Measurements from ENCODE around the gene TMEM121.
"Not testable (repeated sequence)": the region's sequence is repeated elsewhere in the genome, so short reads cannot be mapped to it uniquely, and the experiment has no call there.

Gene TMEM121

DNA sequence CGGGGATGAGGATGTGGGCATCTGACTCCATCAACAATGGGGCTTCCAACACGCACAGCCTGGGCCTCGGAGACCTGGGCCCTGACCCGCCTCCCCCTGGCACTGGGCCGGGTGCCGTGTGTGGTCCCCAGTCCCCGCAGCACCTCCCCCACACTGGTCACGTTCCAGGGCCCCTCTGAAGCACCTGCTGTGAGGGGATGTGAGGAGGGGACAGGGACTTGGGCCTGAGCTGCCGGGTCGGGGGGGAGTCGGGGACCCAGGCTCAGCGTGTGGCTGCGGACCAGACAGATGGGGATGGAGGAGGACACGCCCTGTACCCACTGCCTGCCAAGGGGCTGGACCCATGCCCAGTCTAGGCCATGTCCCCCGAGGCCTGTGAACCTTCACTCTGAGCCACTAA, 45.7 kb downstream of the TMEM121 start:
- H3K9me3 ChIP-seq (ENCODE audit: low read length); H3K4me1 ChIP-seq (ENCODE audit: insufficient read depth, low read length); H3K36me3 ChIP-seq (ENCODE audit: insufficient read depth, low read length); H3K27me3 ChIP-seq (ENCODE audit: control insufficient read depth in 1 of 2, insufficient read depth in 2 of 2, low read length in 2 of 2); H3K4me3 ChIP-seq (ENCODE audit: low read depth in 1 of 2, low read length in 2 of 2); H3K27ac ChIP-seq (ENCODE audit: low read depth, low read length); H3K9ac ChIP-seq (ENCODE audit: low read length): not testable (repeated sequence)

- not testable (repeated sequence) for H3K4me1 ChIP-seq (ENCODE audit: insufficient read depth, low read length); H3K27ac ChIP-seq (ENCODE audit: low read depth, low read length); H3K4me3 ChIP-seq (ENCODE audit: low read depth in 1 of 2, low read length in 2 of 2); H3K9ac ChIP-seq (ENCODE audit: low read length); H3K9me3 ChIP-seq (ENCODE audit: low read length); H3K36me3 ChIP-seq (ENCODE audit: insufficient read depth, low read length); H3K27me3 ChIP-seq (ENCODE audit: control insufficient read depth in 1 of 2, insufficient read depth in 2 of 2, low read length in 2 of 2)
Observed at GRCh38 chr14:105573841-105574240, 47.5 kb downstream of the TMEM121 start.

DNA sequence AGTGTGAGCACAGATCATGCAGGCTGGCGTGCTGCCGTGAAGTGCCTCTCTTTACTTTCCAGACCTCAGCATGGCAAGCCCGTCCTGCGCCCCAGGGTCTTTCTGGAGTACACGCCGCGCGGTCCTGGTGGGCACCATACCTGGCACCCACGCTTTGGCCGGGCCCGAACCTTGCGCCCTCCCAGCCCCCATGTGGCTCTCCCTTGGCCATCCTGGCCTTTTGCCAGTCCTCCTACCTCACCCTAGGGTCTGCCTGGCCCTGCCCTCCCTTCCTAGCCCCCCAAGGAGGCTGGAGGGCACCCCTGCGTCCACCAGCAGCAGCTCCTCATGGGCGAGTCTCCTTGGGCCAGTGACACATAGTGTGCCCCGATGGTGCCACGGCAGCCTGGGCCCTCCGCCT, 48.0 kb downstream of the TMEM121 start:
- H3K36me3 ChIP-seq (ENCODE audit: insufficient read depth, low read length); H3K9ac ChIP-seq (ENCODE audit: low read length); H3K9me3 ChIP-seq (ENCODE audit: low read length): not testable (repeated sequence)

GRCh38 chr14:105575016-105575700, 48.8 kb downstream of the TMEM121 start:
- not testable (repeated sequence) for H3K4me1 ChIP-seq (ENCODE audit: insufficient read depth, low read length); H3K9me3 ChIP-seq (ENCODE audit: low read length)

More for the DNA sequence above, 48.0 kb downstream of the TMEM121 start:
- not testable (repeated sequence) for H3K4me1 ChIP-seq (ENCODE audit: insufficient read depth, low read length); H3K4me3 ChIP-seq (ENCODE audit: low read depth in 1 of 2, low read length in 2 of 2); H3K27ac ChIP-seq (ENCODE audit: low read depth, low read length); H3K27me3 ChIP-seq (ENCODE audit: control insufficient read depth in 1 of 2, insufficient read depth in 2 of 2, low read length in 2 of 2)

GRCh38 chr14:105576525-105577088, 50.2 kb downstream of the TMEM121 start:
- Histone ChIP-seq H3K9ac (ENCODE audit: low read length) (no peak overlapping the region), H3K36me3 (ENCODE audit: insufficient read depth, low read length) (no peaks in the 10 kb centered on the region), H3K4me3 (ENCODE audit: low read depth in 1 of 2, low read length in 2 of 2) (no peak overlapping the region), H3K27ac (ENCODE audit: low read depth, low read length) (no peak overlapping the region), H3K9me3 (ENCODE audit: low read length) (no peaks in the 10 kb centered on the region), H3K27me3 (ENCODE audit: control insufficient read depth in 1 of 2, insufficient read depth in 2 of 2, low read length in 2 of 2) (no peaks in the 10 kb centered on the region), H3K4me1 (ENCODE audit: insufficient read depth, low read length) (no peaks in the 10 kb centered on the region)

More at GRCh38 chr14:105575016-105575700, 48.8 kb downstream of the TMEM121 start:
- not testable (repeated sequence) for H3K9ac ChIP-seq (ENCODE audit: low read length); H3K4me3 ChIP-seq (ENCODE audit: low read depth in 1 of 2, low read length in 2 of 2); H3K36me3 ChIP-seq (ENCODE audit: insufficient read depth, low read length); H3K27ac ChIP-seq (ENCODE audit: low read depth, low read length); H3K27me3 ChIP-seq (ENCODE audit: control insufficient read depth in 1 of 2, insufficient read depth in 2 of 2, low read length in 2 of 2)

GRCh38 chr14:105577314-105577861, 51.0 kb downstream of the TMEM121 start:
- Histone ChIP-seq H3K4me1 (ENCODE audit: insufficient read depth, low read length) (no peaks in the 10 kb centered on the region), H3K36me3 (ENCODE audit: insufficient read depth, low read length) (no peaks in the 10 kb centered on the region), H3K27ac (ENCODE audit: low read depth, low read length) (no peak overlapping the region), H3K9me3 (ENCODE audit: low read length) (no peaks in the 10 kb centered on the region), H3K9ac (ENCODE audit: low read length) (no peak overlapping the region), H3K27me3 (ENCODE audit: control insufficient read depth in 1 of 2, insufficient read depth in 2 of 2, low read length in 2 of 2) (no peaks in the 10 kb centered on the region), H3K4me3 (ENCODE audit: low read depth in 1 of 2, low read length in 2 of 2) (no peak overlapping the region)

- Histone ChIP-seq H3K27me3 (ENCODE audit: control insufficient read depth in 1 of 2, insufficient read depth in 2 of 2, low read length in 2 of 2) (no peaks in the 10 kb centered on the region), H3K36me3 (ENCODE audit: insufficient read depth, low read length) (no peaks in the 10 kb centered on the region), H3K4me1 (ENCODE audit: insufficient read depth, low read length) (no peaks in the 10 kb centered on the region), H3K27ac (ENCODE audit: low read depth, low read length) (no peak overlapping the region), H3K4me3 (ENCODE audit: low read depth in 1 of 2, low read length in 2 of 2) (no peak overlapping the region), H3K9me3 (ENCODE audit: low read length) (no peaks in the 10 kb centered on the region), H3K9ac (ENCODE audit: low read length) (no peak overlapping the region)
Observed at GRCh38 chr14:105578070-105578469, 51.7 kb downstream of the TMEM121 start.

GRCh38 chr14:105579221-105579620, 52.8 kb downstream of the TMEM121 start:
- not testable (repeated sequence) for H3K27ac ChIP-seq (ENCODE audit: low read depth, low read length); H3K27me3 ChIP-seq (ENCODE audit: control insufficient read depth in 1 of 2, insufficient read depth in 2 of 2, low read length in 2 of 2); H3K9me3 ChIP-seq (ENCODE audit: low read length); H3K9ac ChIP-seq (ENCODE audit: low read length); H3K4me3 ChIP-seq (ENCODE audit: low read depth in 1 of 2, low read length in 2 of 2); H3K4me1 ChIP-seq (ENCODE audit: insufficient read depth, low read length); H3K36me3 ChIP-seq (ENCODE audit: insufficient read depth, low read length)

Measured in muscle layer of colon (tissue), 2 donors.